RWPE2 (cell line): ENCODE data around the gene DICER1.

ENCODE experiments used
- ATAC-seq: fragments of 200-7000 bp; cut with Tn5 transposase; 3 replicates; pipeline ENCODE4 v1.9.1; 2021; ENCODE audit warnings: low read depth
- DNase-seq: peaks from one replicate; pipeline ENCODE4 v3.0.0-alpha.2; 2020; ENCODE audit warnings: low spot score
- H3K27ac ChIP-seq: fragments of 450-650 bp; 2 replicates; pipeline ENCODE4 v1.5.1; 2017; ENCODE audit warnings: mild to moderate bottlenecking; ENCODE audit not compliant: poor library complexity, severe bottlenecking
- H3K27me3 ChIP-seq: fragments of 250-450 bp; sonication (Bioruptor Pico); 2 replicates; pipeline ENCODE4 v1.5.1; 2021; ENCODE audit warnings: mild to moderate bottlenecking, moderate library complexity; ENCODE audit not compliant: insufficient read depth, poor library complexity, severe bottlenecking
- H3K36me3 ChIP-seq: fragments of 250-450 bp; sonication (Bioruptor Pico); 2 replicates; pipeline ENCODE4 v1.5.1; 2020; ENCODE audit warnings: low read depth, mild to moderate bottlenecking, moderate library complexity
- H3K4me1 ChIP-seq: fragments of 250-450 bp; sonication (Bioruptor Pico); 2 replicates; pipeline ENCODE4 v1.5.1; 2021; ENCODE audit warnings: mild to moderate bottlenecking, moderate library complexity; ENCODE audit not compliant: insufficient read depth, poor library complexity, severe bottlenecking
- H3K4me3 ChIP-seq: fragments of 250-450 bp; sonication (Bioruptor Pico); 2 replicates; pipeline ENCODE4 v1.5.1; 2021; ENCODE audit warnings: mild to moderate bottlenecking, moderate library complexity; ENCODE audit not compliant: severe bottlenecking
- H3K9me3 ChIP-seq: fragments of 250-450 bp; sonication (Bioruptor Pico); 2 replicates; pipeline ENCODE4 v1.5.1; 2021; ENCODE audit warnings: mild to moderate bottlenecking, moderate library complexity; ENCODE audit not compliant: severe bottlenecking
- CTCF ChIP-seq: fragments of 450-650 bp; IDR thresholded peaks from one replicate; pipeline ENCODE4 v1.5.1; 2017; ENCODE audit warnings: mild to moderate bottlenecking, moderate library complexity; ENCODE audit not compliant: poor library complexity, severe bottlenecking

The DICER1 gene

GRCh38 chr14:95162641-95163040 is 5.3 kb upstream of the DICER1 start:
- peaks cover 3% of the 10 kb centered on the region for H3K4me1 ChIP-seq
- no peak for TF ChIP-seq CTCF
- no peak overlapping the region for H3K4me3 ChIP-seq
- ATAC-seq = no peak
- no peak overlapping the region for H3K27ac ChIP-seq
- H3K9me3 ChIP-seq = no peaks in the 10 kb centered on the region
- no peaks in the 10 kb centered on the region for H3K36me3 ChIP-seq
- no peak for DNase-seq
- no peaks in the 10 kb centered on the region for H3K27me3 ChIP-seq

GRCh38 chr14:95157048-95157326 is 342 bp downstream of the DICER1 start:
- Histone ChIP-seq H3K4me1 (peaks cover 24% of the 10 kb centered on the region), H3K36me3 (peaks cover 6% of the 10 kb centered on the region; the same call in 1 of the 2 replicates), H3K9me3 (no peaks in the 10 kb centered on the region), H3K27ac (peak overlapping the region; percentile 69), H3K4me3 (peak overlapping the region; percentile 91), H3K27me3 (no peaks in the 10 kb centered on the region)
- ATAC-seq (peak; percentile 35), DNase-seq (no peak)
- no peak for TF ChIP-seq CTCF

GRCh38 chr14:95156161-95157047 is 925 bp downstream of the DICER1 start:
- Histone ChIP-seq H3K4me1 (peaks cover 27% of the 10 kb centered on the region), H3K9me3 (no peaks in the 10 kb centered on the region), H3K27ac (peak overlapping the region; percentile 69), H3K27me3 (no peaks in the 10 kb centered on the region), H3K4me3 (peak overlapping the region; percentile 91), H3K36me3 (peaks cover 6% of the 10 kb centered on the region; the same call in 1 of the 2 replicates)
- DNase-seq = peak; percentile 73
- ATAC-seq = peak; percentile 28
- TF ChIP-seq CTCF = no peak

- Histone ChIP-seq H3K4me1 (peaks cover 38% of the 10 kb centered on the region), H3K27me3 (no peaks in the 10 kb centered on the region), H3K9me3 (no peaks in the 10 kb centered on the region), H3K36me3 (peaks cover 6% of the 10 kb centered on the region; the same call in 1 of the 2 replicates), H3K4me3 (no peak overlapping the region), H3K27ac (no peak overlapping the region)
- TF ChIP-seq CTCF = no peak
- ATAC-seq = no peak
- DNase-seq = no peak
These were observed 2.3 kb downstream of the DICER1 start for GRCh38 chr14:95155045-95155444.

GRCh38 chr14:95153866-95154265 is 3.5 kb downstream of the DICER1 start:
- H3K4me3 ChIP-seq = no peak overlapping the region
- no peak for DNase-seq

More at GRCh38 chr14:95153866-95154265, 3.5 kb downstream of the DICER1 start:
- H3K27ac ChIP-seq = no peak overlapping the region
- no peak for TF ChIP-seq CTCF
- no peaks in the 10 kb centered on the region for H3K27me3 ChIP-seq
- peaks cover 6% of the 10 kb centered on the region; the same call in 1 of the 2 replicates for H3K36me3 ChIP-seq
- no peaks in the 10 kb centered on the region for H3K9me3 ChIP-seq
- H3K4me1 ChIP-seq = peaks cover 44% of the 10 kb centered on the region
- no peak for ATAC-seq
